SU-DHL-6 (cell line): Measurements from ENCODE around the gene DHRS13.

Source experiments
- H2AFZ ChIP-seq: fragments of 200-600 bp; sonication (generic); 2 replicates; pipeline ENCODE4 v1.6.1; 2014; ENCODE audit warnings: low read depth, mild to moderate bottlenecking, moderate library complexity, mixed read lengths, antibody characterized with exemption, low read length; ENCODE audit not compliant: severe bottlenecking
- H3F3A ChIP-seq: fragments of 200-600 bp; shearing (Covaris generic); 2 replicates; pipeline ENCODE4 v1.6.0; 2016; ENCODE audit warnings: antibody characterized with exemption, mild to moderate bottlenecking; ENCODE audit not compliant: insufficient read depth
- H3K27ac ChIP-seq: fragments of 200-600 bp; sonication (generic); 2 replicates; pipeline ENCODE4 v1.5.1; 2016; ENCODE audit warnings: low read depth, mild to moderate bottlenecking, low read length, moderate library complexity, mixed read lengths
- H3K27me3 ChIP-seq: fragments of 200-600 bp; sonication (generic), shearing (Covaris generic); 2 replicates; pipeline ENCODE4 v1.6.0; 2014; ENCODE audit warnings: mild to moderate bottlenecking, low read length
- H3K36me3 ChIP-seq: fragments of 200-600 bp; sonication (generic); 2 replicates; pipeline ENCODE4 v1.6.1; 2014; ENCODE audit warnings: mild to moderate bottlenecking, low read length, mixed read lengths
- H3K4me2 ChIP-seq: fragments of 300-600, 200-600 bp; shearing (Covaris generic), sonication (generic); 2 replicates; pipeline ENCODE4 v1.6.0; 2014; ENCODE audit warnings: low read length, low read depth, mild to moderate bottlenecking; ENCODE audit not compliant: poor library complexity, severe bottlenecking
- H3K4me3 ChIP-seq: fragments of 200-600 bp; sonication (generic); 2 replicates; pipeline ENCODE4 v1.5.1; 2014; ENCODE audit warnings: antibody characterized with exemption, low read length, mild to moderate bottlenecking, mixed read lengths; ENCODE audit not compliant: insufficient read depth, poor library complexity, severe bottlenecking
- H3K79me2 ChIP-seq: fragments of 200-600 bp; sonication (generic); 2 replicates; pipeline ENCODE4 v1.6.1; 2014; ENCODE audit warnings: mild to moderate bottlenecking, low read length, moderate library complexity; ENCODE audit not compliant: insufficient read depth
- H3K9ac ChIP-seq: fragments of 200-600 bp; sonication (generic); 2 replicates; pipeline ENCODE4 v1.7.0; 2014; ENCODE audit warnings: mild to moderate bottlenecking, low read length
- H3K9me2 ChIP-seq: fragments of 200-600 bp; sonication (generic); replicated peaks from 2 replicates; pipeline ENCODE4 v1.6.1; 2014; ENCODE audit warnings: low read length; ENCODE audit not compliant: insufficient read depth
- H3K9me3 ChIP-seq: fragments of 200-600 bp; sonication (generic); 2 replicates; pipeline ENCODE4 v1.6.1; 2014; ENCODE audit warnings: low read length, mixed read lengths; ENCODE audit not compliant: insufficient read depth
- H4K20me1 ChIP-seq: fragments of 200-600 bp; sonication (generic); 2 replicates; pipeline ENCODE4 v1.6.1; 2014; ENCODE audit warnings: low read depth, mild to moderate bottlenecking, antibody characterized with exemption, low read length, moderate library complexity, mixed read lengths
- CTCF ChIP-seq: fragments of 200-600 bp; sonication (generic); IDR thresholded peaks from one replicate; pipeline ENCODE4 v1.5.1; 2017; ENCODE audit warnings: antibody characterized with exemption, mild to moderate bottlenecking, low read length, moderate library complexity; ENCODE audit not compliant: insufficient read depth, poor library complexity, severe bottlenecking
- EZH2phosphoT487 ChIP-seq: fragments of 200-600 bp; sonication (generic), shearing (Covaris generic); conservative IDR thresholded peaks from 2 replicates; pipeline ENCODE4 v1.6.1; 2018; ENCODE audit warnings: mild to moderate bottlenecking, antibody characterized with exemption, low read length, moderate library complexity, mixed read lengths

DHRS13 gene

GRCh38 chr17:28929787-28930186, 26.9 kb upstream of the DHRS13 start:
- TF ChIP-seq CTCF = no peak
- no peaks in the 10 kb centered on the region for H3K9me2 ChIP-seq
- H2AFZ ChIP-seq = no peak overlapping the region
- H3K9ac ChIP-seq = no peak overlapping the region
- no peak overlapping the region for H3K27ac ChIP-seq
- no peak overlapping the region for H3K4me2 ChIP-seq
- H3K79me2 ChIP-seq = peaks cover 90% of the 10 kb centered on the region
- H4K20me1 ChIP-seq = 0 out of 2 replicates have a peak, but pooled peaks cover 7% of the 10 kb centered on the region
- no peak overlapping the region for H3K4me3 ChIP-seq
- H3K9me3 ChIP-seq = no peaks in the 10 kb centered on the region
- H3K27me3 ChIP-seq = no peaks in the 10 kb centered on the region
- peaks cover 4% of the 10 kb centered on the region; the same call in 1 of the 2 replicates for H3K36me3 ChIP-seq
- H3F3A ChIP-seq = no peaks in the 10 kb centered on the region

- Histone ChIP-seq H3K4me2 (no peak overlapping the region), H3K36me3 (peaks cover 10% of the 10 kb centered on the region), H3K9me2 (no peaks in the 10 kb centered on the region), H3K9ac (no peak overlapping the region), H2AFZ (no peak overlapping the region), H3F3A (no peaks in the 10 kb centered on the region), H3K27ac (no peak overlapping the region), H3K4me3 (no peak overlapping the region), H3K79me2 (peaks cover 82% of the 10 kb centered on the region), H4K20me1 (0 out of 2 replicates have a peak, but pooled peaks cover 6% of the 10 kb centered on the region), H3K27me3 (no peaks in the 10 kb centered on the region), H3K9me3 (no peaks in the 10 kb centered on the region)
- no peak for TF ChIP-seq EZH2phosphoT487
- TF ChIP-seq CTCF = no peak
Observed at GRCh38 chr17:28928061-28928460, 25.2 kb upstream of the DHRS13 start.

GRCh38 chr17:28926786-28927185, 23.9 kb upstream of the DHRS13 start:
- no peak for TF ChIP-seq EZH2phosphoT487
- TF ChIP-seq CTCF = no peak
- H3K27ac ChIP-seq = no peak overlapping the region
- H3K36me3 ChIP-seq = peaks cover 21% of the 10 kb centered on the region
- no peaks in the 10 kb centered on the region for H3F3A ChIP-seq
- peaks cover 76% of the 10 kb centered on the region for H3K79me2 ChIP-seq
- no peak overlapping the region for H3K4me2 ChIP-seq
- H4K20me1 ChIP-seq = 0 out of 2 replicates have a peak, but pooled peaks cover 3% of the 10 kb centered on the region
- H3K9ac ChIP-seq = no peak overlapping the region
- H2AFZ ChIP-seq = no peak overlapping the region
- H3K9me2 ChIP-seq = no peaks in the 10 kb centered on the region
- H3K9me3 ChIP-seq = no peaks in the 10 kb centered on the region
- no peaks in the 10 kb centered on the region for H3K27me3 ChIP-seq
- H3K4me3 ChIP-seq = no peak overlapping the region

- H3K79me2 ChIP-seq = peaks cover 72% of the 10 kb centered on the region
- 0 out of 2 replicates have a peak, but pooled peaks cover 3% of the 10 kb centered on the region for H4K20me1 ChIP-seq
- no peaks in the 10 kb centered on the region for H3K9me3 ChIP-seq
- H3K27ac ChIP-seq = no peak overlapping the region
- no peak overlapping the region for H3K4me2 ChIP-seq
- H3K4me3 ChIP-seq = no peak overlapping the region
- H3K27me3 ChIP-seq = no peaks in the 10 kb centered on the region
- no peak overlapping the region for H2AFZ ChIP-seq
- H3K9ac ChIP-seq = no peak overlapping the region
- H3K36me3 ChIP-seq = peaks cover 25% of the 10 kb centered on the region
- no peaks in the 10 kb centered on the region for H3F3A ChIP-seq
- H3K9me2 ChIP-seq = no peaks in the 10 kb centered on the region
- TF ChIP-seq EZH2phosphoT487 (no peak), CTCF (no peak)
Observed at GRCh38 chr17:28926366-28926765, 23.5 kb upstream of the DHRS13 start.
